NCI-H748 (cell line): ENCODE measurements around the gene PHLPP1.

Experiments used
- DNase-seq: peaks from one replicate; lab custom pipeline; 2025; ENCODE audit not compliant: unreplicated experiment; lab: John Stamatoyannopoulos, UW

The PHLPP1 gene

GRCh38 chr18:62999392-62999791 lies 284.1 kb downstream of the PHLPP1 start:
- no peak for DNase-seq

DNA sequence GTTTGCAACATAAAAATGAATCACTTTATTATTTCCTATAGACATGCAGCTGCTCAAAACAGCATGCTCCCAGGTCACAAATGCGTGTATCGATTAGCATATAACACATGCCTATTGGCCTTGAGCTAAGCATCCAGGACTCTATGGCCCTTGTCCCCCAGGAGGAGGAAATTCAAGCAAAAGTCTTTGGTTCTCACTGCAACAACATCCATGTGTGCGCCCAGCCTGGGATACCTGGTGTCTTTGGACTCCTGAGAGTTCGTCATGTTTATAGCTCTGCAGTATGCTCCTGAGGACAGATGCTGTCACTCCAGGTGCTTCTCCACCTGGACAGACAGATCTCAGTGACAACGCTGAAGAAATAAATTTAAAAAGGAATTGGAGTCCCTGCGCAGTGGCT lies 284.6 kb downstream of the PHLPP1 start:
- DNase-seq: no peak

GRCh38 chr18:63000839-63001238 lies 285.5 kb downstream of the PHLPP1 start:
- no peak for DNase-seq

DNA sequence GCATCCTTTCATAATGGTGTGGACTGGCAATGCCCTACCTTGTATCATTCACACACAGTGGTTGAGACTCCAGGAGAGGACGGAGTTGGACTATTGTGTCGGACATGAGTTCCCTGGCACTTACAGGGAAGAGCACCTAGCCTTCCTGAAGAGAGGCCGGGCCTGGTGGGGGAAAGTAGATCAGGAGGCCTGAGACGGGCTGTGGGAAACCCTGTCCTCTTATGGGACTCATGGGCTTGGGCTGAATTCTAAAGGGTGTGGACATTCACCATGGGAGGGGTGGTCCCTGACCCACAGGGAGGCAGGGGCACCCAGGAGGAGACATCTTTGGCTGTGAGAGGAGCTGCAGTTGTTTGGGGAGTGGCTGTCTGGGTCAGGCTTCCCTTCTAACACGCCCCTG lies 286.5 kb downstream of the PHLPP1 start:
- no peak for DNase-seq

DNA sequence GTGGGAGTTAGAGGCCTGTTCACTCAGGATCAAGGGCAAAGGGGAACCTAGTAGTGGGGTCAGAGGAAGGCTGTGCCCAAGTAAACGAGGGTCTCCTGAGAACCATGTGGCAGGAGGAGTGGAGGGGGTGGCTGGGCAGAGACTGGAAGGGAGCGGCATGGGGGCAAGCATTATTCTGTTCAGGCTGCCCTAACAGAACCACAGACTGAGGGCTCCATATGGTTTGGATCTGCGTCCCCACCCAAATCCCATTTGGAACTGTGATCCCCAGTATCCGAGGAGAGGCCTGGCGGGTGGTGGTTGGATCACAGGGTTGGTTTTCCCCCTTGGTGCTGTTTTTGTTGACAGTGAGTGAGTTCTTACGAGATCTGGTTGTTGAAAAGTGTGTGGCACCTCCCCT lies 287.0 kb downstream of the PHLPP1 start:
- DNase-seq: no peak

DNA sequence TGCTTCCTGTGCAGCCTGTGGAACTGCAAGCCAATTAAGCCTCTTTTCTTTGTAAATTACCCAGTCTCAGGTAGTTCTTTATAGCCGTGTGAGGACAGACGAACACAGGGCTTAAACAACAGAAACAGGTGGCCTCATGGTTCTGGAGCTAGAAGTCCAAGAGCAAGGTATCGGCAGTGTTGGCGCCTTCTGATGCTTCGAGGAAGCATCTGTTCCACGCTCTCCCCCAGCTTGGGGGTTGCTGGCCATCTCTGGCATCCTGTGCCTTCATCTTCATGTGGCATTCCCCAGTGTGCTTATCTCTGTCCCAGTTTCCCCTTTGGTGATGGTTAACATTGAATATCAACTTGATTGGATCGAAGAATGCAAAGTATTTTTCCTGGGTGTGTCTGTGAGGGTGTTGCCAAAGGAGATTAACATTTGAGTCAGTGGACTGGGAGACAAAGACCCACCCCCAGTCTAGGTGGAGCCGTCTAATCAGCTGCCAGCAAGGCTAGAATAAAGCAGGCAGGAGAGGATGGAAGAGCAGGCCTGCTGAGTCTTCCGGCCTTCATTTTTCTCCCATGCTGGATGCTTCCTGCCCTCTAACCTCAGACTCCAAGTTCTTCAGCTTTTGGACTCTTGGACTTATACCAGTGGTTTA lies 287.6 kb downstream of the PHLPP1 start:
- DNase-seq: no peak

DNA sequence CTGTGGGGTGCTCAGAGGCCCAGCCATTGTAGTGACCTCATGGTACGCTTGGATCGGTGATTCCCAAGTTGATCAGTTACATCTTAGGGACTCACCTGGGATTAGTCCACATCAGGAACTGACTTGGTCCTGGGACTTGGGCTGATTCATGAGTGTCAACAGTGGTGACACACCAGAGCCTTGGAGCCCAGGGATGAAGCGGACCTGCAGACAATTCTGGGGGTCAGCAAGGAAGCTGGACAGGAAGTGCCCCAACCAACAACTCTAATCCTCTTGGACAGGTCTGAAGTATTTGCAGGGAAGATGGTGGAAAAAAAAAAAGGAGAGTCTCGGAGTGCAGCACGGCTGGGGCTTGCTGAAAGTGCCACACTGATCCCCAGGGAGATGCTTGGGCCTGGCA lies 288.6 kb downstream of the PHLPP1 start:
- no peak for DNase-seq

DNA sequence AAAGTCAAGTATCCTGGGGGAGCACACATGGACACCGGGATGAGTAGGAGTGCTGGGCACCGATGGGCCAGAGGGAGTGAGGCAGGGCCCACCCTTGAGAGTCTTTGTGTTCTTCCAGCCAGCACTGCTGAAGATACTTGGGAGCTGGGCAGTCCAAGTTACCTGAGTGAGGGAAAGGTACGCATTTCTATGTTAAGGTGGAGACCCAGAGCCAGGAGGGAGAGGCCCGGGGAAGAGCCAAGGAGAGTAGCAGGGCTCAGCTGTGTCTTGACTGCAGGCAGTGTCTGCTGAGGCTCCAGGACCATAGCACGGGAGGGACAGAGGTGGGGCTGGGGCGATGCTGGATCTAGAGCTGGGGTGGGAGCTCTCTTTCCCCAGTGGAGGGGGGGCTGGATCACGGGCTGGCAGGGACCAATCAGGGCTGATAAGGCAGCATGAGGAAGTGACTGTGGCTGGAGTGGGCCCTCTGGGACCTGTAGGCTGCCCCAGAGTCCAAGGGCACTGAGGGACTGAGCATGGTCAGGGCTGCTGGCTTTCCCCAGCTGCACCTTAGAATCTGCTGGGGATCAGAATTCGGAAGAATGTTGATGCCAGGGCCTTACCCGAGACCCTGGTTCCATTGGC lies 289.2 kb downstream of the PHLPP1 start:
- no peak for DNase-seq

DNA sequence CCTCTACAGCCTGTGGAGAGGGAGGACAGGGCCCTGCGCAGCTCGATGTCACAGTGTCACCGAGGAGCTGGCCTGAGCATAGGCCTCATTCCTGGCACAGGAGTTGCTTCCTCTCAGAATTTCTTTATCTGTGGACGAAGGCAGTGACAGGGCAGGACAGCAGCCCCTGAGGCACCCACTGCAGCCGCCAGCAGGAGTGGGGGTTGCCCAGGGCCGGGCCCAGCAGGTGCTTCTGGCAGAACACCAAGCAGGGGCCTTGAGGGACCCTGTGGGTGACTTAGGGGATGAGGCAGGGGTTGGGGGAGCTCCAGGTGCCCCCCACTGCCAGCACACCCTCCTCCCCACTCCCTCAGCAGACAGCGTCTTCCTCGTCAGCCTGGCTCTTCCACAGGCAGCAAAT lies 290.0 kb downstream of the PHLPP1 start:
- DNase-seq: no peak

GRCh38 chr18:63007231-63007630 lies 291.9 kb downstream of the PHLPP1 start:
- DNase-seq: no peak

DNA sequence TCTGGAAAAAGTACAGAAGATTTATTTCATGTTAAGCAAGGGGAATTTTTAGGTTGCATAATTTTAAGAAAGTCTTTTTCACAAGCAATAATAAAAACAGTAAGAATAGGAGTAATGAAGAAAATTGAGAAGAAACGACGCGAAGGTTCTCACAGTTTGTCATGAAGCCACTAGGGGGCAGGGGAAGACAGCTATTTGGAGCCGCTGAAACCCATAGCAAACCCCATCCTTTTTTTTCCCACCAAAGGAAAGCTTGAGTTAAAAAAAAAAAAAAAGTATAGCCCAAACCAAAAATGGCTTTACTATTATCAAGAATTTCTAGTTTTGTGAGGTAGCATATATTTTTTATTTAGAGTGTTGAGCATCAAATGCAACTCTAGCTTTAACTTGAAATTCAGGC lies 300.9 kb downstream of the PHLPP1 start:
- DNase-seq: peak; percentile 75

DNA sequence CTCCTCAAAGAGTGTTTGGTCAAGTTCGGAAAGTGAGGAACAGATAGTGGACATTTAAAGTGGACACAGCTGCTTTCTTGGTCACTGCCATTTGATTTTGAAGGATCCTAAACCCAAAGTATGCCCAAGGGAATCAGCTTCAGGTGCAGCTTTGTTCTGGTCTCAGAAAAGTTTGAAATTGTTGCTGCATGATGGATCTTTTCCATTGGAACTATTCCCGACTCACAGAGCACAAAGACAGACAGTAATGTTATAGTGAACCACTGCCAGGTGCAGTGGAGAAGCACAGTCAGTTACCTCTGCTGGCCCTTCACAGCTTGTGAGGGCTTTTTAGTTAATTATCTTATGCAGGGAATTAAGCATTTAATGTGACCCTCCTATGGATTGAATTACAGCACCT lies 301.7 kb downstream of the PHLPP1 start:
- DNase-seq: peak; percentile 23

DNA sequence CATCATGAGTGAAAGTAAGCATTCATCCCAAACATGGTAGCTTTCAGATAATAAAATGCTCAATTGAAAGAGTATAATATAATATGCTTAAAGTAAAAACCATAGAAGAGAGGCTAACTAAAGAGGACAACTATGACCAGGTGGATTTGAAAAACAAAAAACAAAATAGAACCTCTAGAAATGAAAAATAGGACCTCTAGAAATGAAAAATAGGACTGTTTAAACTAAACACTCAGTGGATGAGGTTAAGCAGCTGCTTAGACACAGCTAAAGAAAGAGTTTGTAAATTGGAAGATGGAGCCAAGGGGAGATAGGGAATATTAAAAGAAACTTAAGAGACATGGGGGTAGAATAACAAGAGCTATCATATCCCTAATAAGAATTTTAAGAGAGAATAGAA lies 302.6 kb downstream of the PHLPP1 start:
- no peak for DNase-seq

DNA sequence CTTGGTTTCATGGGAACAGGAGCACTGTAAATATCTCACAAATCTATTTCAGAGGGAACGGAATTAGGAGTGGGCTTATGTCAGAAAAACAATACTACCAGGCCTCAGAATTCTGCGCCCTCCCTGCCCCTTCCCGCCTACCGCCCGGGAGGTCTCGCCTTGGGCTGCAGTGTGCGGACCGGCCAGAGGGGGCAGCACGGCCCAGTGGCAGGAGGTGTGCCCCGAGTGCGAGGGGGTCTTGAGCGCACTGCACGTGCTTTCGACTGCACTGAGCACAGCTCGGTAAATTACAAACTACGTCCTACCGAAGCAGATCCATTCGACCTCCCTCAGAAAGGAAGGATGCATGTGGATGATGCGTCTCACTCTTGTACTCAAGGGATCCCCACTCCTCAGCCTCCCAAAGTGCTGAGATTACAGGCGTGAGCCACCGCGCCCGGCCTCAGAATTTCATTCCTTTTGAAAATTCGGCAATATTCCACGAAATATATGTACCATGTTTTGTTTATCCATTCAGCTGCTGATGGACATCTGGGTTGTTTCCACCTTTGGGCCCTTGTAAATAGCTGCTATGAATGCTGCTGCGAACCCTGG lies 307.2 kb downstream of the PHLPP1 start:
- no peak for DNase-seq

DNA sequence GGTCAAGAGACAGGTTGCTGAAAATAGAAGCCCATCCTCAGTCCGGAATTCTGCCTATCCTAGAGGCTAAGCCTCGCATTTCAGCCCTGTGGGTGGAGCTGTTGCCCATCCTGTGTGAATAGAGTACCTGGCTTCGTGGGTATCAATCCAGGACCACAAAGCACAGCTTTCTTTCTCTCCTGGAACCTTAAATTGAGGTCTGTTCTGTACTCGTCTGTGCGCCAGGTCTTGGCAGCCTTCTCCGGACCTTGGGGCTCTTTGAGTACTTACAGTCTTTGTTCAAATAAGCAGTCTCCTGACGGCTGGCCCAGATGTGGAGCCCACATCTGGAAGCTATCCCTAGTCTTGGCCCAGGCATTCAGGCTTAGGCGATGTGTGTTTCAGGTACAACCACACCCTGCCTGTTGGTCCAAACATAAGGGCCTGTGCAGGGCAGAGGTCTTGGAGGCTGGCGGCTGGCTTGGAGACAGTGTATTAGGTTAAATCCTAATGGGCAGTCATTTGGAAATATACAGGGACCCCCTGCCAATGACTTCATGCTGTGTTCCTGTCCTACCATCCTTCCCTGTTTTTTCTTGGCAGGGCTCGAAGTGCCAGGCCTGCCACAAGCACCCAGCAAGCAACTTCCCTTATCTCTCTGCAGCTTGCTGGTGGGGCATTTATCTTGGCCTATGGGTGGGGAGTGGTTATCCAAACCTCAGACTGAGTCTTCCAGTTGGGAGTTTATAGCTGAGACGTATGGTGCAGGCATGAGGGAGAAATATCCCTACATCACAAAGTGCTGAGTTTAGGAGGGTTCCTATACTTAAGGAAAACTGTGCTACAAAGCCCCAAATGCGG lies 310.1 kb downstream of the PHLPP1 start:
- peak; percentile 84 for DNase-seq

GRCh38 chr18:63028380-63028779 lies 313.0 kb downstream of the PHLPP1 start:
- no peak for DNase-seq
